GM21723 (cell line): ENCODE measurements around the gene LCN10.
A peak's percentile ranks its signal among the peaks of the same experiment; 100 is the strongest.
"Not testable (repeated sequence)": the region's sequence is repeated elsewhere in the genome, so short reads cannot be mapped to it uniquely, and the experiment has no call there.

ENCODE experiments used
- ATAC-seq: cut with Tn5 transposase; IDR thresholded peaks from one replicate; pipeline ENCODE4 v1.9.1; 2021; ENCODE audit warnings: mild to moderate bottlenecking, moderate library complexity; ENCODE audit not compliant: unreplicated experiment

LCN10 gene

DNA sequence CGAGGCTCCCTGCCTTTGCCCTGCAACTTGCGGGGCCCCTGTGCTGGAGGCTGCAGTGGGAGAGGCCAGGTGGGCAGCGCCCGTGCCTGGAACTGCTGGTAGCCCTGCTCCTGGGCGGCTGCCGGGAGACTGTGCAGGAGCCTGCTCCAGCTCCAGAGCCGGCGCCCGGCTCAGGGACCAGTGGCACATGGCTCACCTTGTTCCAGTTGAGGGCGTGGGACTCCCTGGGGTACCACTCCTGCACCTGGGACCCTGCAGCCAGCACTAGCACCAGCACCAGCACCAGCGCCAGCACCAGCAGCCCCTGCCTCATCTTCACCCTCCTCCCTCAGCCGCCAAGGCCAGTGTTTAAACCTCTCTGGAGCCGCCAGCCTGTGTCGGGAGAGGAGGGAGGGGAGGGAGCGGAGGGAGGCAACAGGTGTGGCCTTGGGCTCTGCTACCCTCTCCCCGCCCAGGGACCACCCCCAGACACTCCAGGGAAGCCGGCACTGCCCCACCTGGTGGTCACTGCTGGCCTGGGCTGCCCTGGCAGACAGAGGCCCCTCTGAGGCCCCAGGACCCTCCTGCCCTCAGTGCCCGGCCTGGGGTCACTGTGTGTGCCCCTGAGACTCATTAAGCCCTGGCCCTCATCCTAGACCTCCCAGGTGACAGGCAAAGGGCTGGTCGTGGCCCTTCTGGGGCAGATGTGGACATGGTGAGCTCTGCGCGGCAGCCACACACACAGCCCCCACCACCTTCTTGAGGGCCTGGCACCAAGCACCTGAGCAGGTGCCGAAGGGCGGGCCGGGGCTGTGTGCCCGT is at the start of gene LCN10:
Gene LCN10, minus strand, starts transcription at position 350 of the 801 bp plus-strand sequence. Its CDS starts 37 bp downstream, at position 313.
- no peak for ATAC-seq

GRCh38 chr9:136791516-136792276 is 49.0 kb upstream of the LCN10 start:
- peak; percentile 29 for ATAC-seq

- ATAC-seq = peak; percentile 81
Measured at GRCh38 chr9:136790640-136791515, 48.1 kb upstream of the LCN10 start, which contains the start of gene TMEM141. Gene TMEM141 (plus strand): TSS chr9:136791344. CDS start chr9:136791371, 27 bp downstream.

DNA sequence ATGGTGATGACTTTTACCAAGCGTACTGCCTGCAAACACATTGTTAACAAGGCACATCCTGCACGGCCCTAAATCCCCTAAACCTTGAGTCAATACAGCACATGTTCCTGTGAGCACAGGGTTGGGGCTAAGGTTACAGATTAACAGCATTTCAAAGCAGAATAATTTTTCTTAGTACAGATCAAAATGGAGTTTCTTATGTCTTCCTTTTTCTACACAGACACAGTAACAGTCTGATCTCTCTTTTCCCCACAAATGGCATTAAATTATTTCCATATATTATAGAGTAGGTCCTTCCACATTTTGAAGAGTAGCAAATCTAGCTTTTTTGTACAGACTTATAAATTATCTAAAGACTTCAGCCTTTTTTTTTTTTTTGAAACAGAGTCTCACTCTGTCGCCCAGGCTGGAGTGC is 46.8 kb upstream of the LCN10 start:
- no peak for ATAC-seq

DNA sequence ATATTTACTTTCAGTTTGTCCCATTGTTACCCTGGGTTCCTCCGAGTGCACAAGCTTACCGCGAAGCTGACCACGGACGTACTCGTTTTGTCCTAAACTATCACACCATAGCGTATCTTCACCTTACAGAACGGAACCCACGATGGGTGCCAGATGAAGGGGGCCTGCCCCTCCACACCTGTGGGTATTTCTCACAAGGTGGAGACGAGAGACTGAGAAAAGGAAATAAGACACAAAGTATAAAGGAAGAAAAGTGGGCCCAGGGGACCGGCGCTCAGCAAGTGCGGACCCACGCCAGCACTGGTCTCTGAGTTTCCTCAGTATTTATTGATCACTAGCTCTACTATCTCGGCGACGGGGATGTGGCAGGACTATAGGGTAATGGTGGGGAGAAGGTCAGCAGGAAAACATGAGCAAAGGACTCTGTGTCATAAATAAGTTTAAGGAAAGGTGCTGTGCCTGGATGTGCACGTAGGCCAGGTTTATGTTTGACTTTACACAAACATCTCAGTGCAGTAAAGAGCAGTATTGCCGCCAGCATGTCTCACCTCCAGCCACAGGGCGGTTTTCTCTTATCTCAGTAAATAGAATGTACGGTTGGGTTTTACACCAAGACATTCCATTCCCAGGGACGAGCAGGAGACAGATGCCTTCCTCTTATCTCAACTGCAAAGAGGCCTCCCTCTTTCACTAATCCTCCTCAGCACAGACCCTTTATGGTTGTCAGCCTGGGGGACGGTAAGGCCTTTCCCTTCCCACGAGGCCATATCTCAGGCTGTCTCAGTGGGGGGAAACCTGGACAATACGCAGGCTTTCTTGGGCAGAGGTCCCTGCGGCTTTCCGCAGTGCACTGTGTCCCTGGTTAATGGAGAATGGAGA is 46.1 kb upstream of the LCN10 start:
- not testable (repeated sequence) for ATAC-seq

- no peak for ATAC-seq
Measured at GRCh38 chr9:136787690-136788400, 45.1 kb upstream of the LCN10 start.

DNA sequence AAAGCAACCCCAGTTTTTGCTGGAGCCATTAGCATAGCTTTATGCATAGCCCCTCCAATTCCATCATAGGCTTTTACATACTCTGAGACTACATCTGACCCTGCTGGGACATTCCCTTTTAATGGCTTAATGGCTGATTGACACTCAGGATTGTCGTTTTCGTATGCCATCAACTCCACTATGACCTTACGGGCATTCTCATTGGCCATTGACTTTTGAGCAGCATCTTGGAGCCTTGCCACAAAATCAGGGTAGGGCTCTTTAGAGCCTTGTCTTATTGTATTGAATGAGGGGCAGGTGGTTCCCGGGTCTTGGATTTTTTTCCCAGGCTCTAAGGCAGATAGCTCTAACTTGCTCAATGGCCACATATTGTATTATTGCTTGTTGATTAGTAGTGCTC is 44.2 kb upstream of the LCN10 start:
- not testable (repeated sequence) for ATAC-seq

DNA sequence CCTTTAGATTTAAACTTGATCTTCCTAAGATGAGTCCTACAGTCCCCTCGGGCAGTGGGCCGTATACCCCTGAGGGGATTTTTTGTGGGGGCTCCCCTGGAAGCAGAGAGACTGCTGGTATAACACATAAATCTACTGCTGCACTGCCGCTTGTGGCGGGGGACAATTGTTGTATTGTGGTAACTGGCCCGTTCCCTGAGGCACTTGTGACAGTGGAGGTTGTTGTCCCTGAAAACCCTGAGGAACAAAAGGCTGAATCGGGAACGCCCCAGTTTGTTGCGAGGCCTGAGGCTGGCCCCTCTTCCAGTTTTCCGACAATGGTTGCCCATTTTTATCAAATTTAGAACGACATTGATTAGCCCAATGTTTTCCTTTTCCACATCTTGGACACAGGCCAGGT is 43.7 kb upstream of the LCN10 start:
- no peak for ATAC-seq

GRCh38 chr9:136785565-136786355 is 43.0 kb upstream of the LCN10 start:
- not testable (repeated sequence) for ATAC-seq

DNA sequence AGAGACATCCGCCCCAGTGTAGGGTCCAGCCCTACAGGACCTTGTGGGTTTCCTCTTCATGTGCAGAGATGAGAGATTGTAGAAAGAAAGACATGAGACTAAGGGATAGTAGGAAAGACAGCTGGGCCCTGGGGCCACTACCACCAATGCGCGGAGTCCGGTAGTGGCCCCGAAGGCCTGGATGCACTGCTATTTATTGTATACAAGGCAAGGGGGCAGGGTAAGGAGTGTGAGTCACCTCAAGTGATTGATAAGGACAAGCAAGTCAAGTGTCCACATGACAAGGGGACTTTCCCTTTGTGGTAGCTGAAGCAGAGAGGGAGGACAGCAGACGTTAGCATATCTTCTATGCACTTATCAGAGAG is 42.2 kb upstream of the LCN10 start:
- no peak for ATAC-seq

GRCh38 chr9:136784249-136784996 is 41.7 kb upstream of the LCN10 start:
- no peak for ATAC-seq

DNA sequence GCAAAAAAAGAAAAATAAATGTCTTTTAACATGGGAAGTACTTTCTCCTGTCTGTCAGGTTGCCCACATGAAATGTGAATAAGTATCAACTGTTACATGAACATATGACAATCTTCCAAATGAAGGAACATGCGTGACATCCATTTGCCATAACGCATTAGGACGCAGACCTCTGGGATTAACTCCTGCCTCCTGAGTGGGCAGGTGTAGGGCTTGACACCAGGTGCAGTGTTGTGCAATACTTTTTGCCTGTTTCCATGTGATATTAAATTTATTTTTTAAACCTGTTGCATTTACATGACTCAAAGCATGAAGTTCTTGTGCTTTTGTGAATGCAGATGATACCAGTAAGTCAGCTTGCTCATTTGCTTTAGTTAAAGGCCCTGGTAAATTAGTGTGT is 39.7 kb upstream of the LCN10 start:
- ATAC-seq = no peak

GRCh38 chr9:136779808-136780207 is 37.1 kb upstream of the LCN10 start:
- ATAC-seq = no peak

DNA sequence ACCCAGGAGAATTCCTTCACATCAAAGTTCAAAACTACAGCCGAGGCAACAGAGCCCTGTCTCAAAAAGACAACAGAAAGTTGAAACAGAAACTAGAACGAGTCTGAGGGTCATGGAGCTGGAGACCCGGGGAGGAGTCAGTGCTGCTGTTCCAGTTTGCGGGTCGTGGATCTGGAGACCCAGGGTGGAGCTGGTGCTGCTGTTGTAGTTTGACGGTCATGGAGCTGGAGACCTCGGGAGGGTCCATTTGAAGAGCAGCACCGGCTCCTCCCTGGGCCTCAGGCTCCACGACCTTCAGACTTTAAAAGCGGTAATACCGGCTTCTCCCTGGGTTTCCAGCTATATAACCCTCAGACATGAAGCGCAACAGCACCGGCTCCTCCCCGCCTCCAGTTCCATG is 34.6 kb upstream of the LCN10 start:
- ATAC-seq = no peak

- no peak for ATAC-seq
Measured at GRCh38 chr9:136776947-136777346, 34.2 kb upstream of the LCN10 start.

DNA sequence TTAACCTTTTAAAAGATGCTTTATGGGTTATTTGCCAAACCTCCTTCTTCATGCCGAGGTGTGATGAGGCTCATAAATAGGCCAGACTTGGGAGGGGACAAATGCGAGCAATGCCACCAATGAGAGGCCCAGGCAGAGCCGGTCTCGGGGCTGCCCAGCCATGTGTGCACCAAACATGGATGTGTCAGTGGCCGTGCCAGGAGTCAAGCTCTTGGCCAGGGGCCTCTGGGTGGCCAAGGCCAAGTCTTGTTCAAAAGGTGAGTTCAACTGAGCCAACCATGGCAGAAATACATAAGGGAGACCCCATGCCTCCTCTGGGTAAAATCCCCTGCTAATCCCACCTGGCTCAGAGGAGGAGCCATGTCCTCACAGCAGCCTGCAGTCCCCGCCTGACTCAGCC is 32.5 kb upstream of the LCN10 start:
- no peak for ATAC-seq

GRCh38 chr9:136774416-136775045 is 31.8 kb upstream of the LCN10 start:
- no peak for ATAC-seq
